ENCODE data around the gene NEDD8.

Gene NEDD8

DNA sequence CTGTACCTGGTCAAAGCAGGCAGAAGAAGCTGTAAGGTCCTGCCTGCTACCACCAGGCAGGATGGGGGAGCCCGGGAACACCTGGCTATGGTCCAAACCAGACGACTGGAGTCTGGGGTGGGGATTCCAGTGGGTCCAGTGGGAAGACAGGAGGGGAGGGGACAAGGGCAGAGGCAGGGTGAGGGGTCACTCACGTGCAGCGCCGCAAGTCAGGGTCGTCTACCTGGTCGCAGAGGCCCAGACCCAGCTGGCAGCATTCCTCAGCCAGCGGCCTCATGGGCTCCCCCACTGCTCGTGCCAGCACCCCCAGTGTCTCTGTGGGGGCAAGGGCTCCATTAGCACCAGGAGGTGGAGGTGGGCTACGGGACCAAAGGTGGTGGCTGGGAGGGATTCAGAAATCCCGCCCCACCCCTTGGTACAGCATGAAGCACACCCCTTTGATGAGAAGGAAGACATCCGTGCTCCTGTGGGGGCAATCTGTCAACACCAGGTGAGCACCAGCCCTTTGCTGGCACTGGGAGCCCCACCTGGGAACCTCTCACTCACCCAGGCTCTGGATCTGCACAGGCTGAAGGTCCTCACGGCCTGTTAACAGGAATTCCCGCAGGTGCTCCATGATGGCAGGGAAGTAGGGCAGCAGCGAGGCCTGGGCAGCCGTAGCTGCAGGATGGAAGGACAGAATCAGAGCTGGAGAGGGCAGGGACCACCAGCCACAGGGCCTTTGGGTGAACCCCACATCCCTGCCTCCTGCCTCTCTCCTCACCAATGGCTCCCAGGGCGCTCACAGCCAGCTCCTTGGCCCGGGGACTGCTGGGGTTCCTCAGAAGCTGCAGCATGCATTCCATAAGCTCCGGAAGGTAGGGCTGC is 47.8 kb downstream of the NEDD8 start:
- Mint-ChIP-seq H3K4me1 (peaks cover 23% of the 10 kb centered on the region), H3K27ac (no peak overlapping the region), H3K27me3 (ENCODE audit: low read depth, poor library complexity) (peaks cover 6% of the 10 kb centered on the region), H3K4me3 (no peak overlapping the region), H3K9me3 (no peaks in the 10 kb centered on the region), H3K36me3 (ENCODE audit: low read depth) (peaks cover 13% of the 10 kb centered on the region)
- DNase-seq: no peak
- TF ChIP-seq, protein P1, sequence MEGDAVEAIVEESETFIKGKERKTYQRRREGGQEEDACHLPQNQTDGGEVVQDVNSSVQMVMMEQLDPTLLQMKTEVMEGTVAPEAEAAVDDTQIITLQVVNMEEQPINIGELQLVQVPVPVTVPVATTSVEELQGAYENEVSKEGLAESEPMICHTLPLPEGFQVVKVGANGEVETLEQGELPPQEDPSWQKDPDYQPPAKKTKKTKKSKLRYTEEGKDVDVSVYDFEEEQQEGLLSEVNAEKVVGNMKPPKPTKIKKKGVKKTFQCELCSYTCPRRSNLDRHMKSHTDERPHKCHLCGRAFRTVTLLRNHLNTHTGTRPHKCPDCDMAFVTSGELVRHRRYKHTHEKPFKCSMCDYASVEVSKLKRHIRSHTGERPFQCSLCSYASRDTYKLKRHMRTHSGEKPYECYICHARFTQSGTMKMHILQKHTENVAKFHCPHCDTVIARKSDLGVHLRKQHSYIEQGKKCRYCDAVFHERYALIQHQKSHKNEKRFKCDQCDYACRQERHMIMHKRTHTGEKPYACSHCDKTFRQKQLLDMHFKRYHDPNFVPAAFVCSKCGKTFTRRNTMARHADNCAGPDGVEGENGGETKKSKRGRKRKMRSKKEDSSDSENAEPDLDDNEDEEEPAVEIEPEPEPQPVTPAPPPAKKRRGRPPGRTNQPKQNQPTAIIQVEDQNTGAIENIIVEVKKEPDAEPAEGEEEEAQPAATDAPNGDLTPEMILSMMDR (IDR thresholded peaks at IDR 0.05): no peak

GRCh38 chr14:24183014-24183481 is 49.1 kb downstream of the NEDD8 start:
- H3K27ac Mint-ChIP-seq: no peak overlapping the region
- TF ChIP-seq, protein P1 (IDR thresholded peaks at IDR 0.05): no peak
- peaks cover 20% of the 10 kb centered on the region for H3K4me1 Mint-ChIP-seq
- H3K27me3 Mint-ChIP-seq (ENCODE audit: low read depth, poor library complexity): peaks cover 6% of the 10 kb centered on the region
- no peaks in the 10 kb centered on the region for H3K9me3 Mint-ChIP-seq
- no peak overlapping the region for H3K4me3 Mint-ChIP-seq
- H3K36me3 Mint-ChIP-seq (ENCODE audit: low read depth): peaks cover 21% of the 10 kb centered on the region
- no peak for DNase-seq

GRCh38 chr14:24182110-24182882 is 49.9 kb downstream of the NEDD8 start:
- TF ChIP-seq, protein P1 (IDR thresholded peaks at IDR 0.05): no peak
- Mint-ChIP-seq H3K27me3 (ENCODE audit: low read depth, poor library complexity) (peaks cover 2% of the 10 kb centered on the region), H3K4me3 (no peak overlapping the region), H3K9me3 (no peaks in the 10 kb centered on the region), H3K27ac (peak overlapping the region; percentile 97), H3K4me1 (peaks cover 13% of the 10 kb centered on the region), H3K36me3 (ENCODE audit: low read depth) (peaks cover 22% of the 10 kb centered on the region)
- no peak for DNase-seq

DNA sequence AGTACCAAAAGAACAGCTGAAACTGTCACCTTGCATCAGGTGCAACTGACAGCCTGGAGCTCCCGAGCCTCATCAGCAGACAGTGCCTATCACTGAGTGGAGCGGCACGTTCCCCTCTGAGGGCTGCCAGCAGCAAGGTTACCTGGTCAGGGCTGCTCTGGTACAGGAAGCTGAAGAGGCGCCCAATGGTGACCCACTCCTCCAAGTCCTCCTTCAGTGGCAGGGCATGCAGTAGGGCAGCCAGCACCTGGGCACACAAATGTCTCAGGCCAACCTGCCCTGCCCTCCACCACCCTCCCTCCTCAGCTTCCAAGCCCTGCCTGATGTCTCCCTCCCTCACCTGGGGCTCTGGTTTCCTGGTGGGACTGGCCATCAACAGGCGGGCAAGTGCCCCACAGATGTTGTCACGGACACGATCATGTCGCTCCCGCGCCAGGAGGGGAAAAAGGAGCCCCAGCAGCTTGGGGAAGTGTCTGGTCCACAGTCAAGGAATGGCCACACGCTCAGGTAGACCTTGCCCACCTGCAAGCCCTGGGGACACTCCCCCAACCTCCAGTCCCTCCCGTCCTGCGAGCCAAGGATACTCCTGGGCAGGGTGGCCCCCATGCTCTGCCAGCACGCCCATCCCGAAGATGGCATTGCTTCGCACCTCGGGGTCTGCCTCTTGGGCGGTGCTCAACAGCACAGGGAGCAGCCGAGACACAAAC is 50.6 kb downstream of the NEDD8 start:
- Mint-ChIP-seq H3K36me3 (ENCODE audit: low read depth) (peaks cover 27% of the 10 kb centered on the region), H3K9me3 (no peaks in the 10 kb centered on the region), H3K4me3 (no peak overlapping the region), H3K27me3 (ENCODE audit: low read depth, poor library complexity) (peaks cover 2% of the 10 kb centered on the region), H3K27ac (peak overlapping the region; percentile 97), H3K4me1 (peaks cover 8% of the 10 kb centered on the region)
- no peak for DNase-seq
- TF ChIP-seq, protein P1 (IDR thresholded peaks at IDR 0.05): no peak

DNA sequence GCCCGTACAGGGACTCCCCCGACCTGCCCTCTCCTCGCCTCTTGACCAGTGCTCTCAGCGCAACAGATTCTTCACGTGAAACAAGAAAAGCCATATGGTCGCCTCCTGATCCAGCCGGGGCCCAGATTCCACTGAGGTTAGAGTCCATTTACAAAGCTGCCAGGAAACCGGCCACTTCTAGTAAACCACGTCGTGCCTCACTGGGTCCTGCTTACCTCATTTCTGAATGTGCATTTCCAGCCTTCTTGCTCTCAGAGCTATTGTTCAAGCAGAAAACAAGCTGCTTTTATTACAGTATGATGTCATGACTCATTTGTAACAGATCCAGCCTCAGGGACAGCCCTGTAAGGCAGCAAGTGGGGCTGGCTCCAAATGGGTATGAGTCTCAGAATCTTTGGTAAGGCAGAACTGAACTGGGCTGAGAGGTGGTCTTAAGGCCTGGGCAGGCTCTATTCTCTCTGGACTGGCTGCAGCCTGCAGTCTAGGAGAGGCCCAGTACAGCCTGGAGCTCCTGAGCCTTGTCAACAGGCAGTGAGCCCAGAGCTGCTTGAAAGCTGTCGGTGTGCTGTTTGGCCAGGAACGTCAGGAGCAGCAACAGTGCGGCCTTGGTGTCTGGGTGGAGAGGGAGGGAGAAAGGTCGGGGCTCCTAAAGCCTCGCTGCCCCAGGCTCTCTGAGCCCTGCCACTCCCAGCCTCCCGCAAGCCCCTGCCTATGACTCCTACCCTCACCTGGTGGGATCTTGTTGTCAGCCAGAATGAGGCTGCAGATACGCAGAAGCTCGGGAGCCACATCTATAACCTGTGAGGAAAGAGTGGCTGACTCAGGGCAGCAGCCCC is 52.0 kb downstream of the NEDD8 start:
- Mint-ChIP-seq H3K36me3 (ENCODE audit: low read depth) (peaks cover 22% of the 10 kb centered on the region), H3K4me3 (no peak overlapping the region), H3K27ac (peak overlapping the region; percentile 93), H3K9me3 (no peaks in the 10 kb centered on the region), H3K4me1 (peaks cover 9% of the 10 kb centered on the region), H3K27me3 (ENCODE audit: low read depth, poor library complexity) (no peaks in the 10 kb centered on the region)
- TF ChIP-seq, protein P1 (IDR thresholded peaks at IDR 0.05): no peak
- no peak for DNase-seq

Measured in nephron progenitor cell (in vitro differentiated cells).